H54 (cell line): Measurements from ENCODE around the gene FAM161B.
"Not testable (repeated sequence)": the region's sequence is repeated elsewhere in the genome, so short reads cannot be mapped to it uniquely, and the experiment has no call there.

Experiments used
- DNase-seq: peaks from one replicate; pipeline ENCODE4 v3.0.0; 2011; ENCODE audit warnings: low spot score, mixed read lengths; ENCODE audit not compliant: insufficient read length
- FAIRE-seq: peaks from 3 replicates; lab custom pipeline; 2011; peaks lifted over from hg19 to GRCh38; lab: Jason Lieb, UNC
- POLR2A ChIP-seq: IDR thresholded peaks from 2 replicates; pipeline ENCODE4 v1.6.1; 2011; ENCODE audit warnings: low read depth, mild to moderate bottlenecking, low read length

The FAM161B gene

GRCh38 chr14:73916324-73916723, 33.6 kb downstream of the FAM161B start:
- DNase-seq (no peak), FAIRE-seq (no peak)
- no peak for TF ChIP-seq POLR2A

- TF ChIP-seq POLR2A: no peak
- FAIRE-seq: no peak
- no peak for DNase-seq
Measured at GRCh38 chr14:73913256-73913655, 36.6 kb downstream of the FAM161B start.

- TF ChIP-seq POLR2A: no peak
- FAIRE-seq (no peak), DNase-seq (no peak)
Measured at GRCh38 chr14:73909681-73910080, 40.2 kb downstream of the FAM161B start.

GRCh38 chr14:73903028-73903427, 46.9 kb downstream of the FAM161B start:
- DNase-seq (no peak), FAIRE-seq (no peak)
- TF ChIP-seq POLR2A: no peak

- no peak for FAIRE-seq
Measured at GRCh38 chr14:73896521-73896920, 53.4 kb downstream of the FAM161B start.

GRCh38 chr14:73895939-73896338, 54.0 kb downstream of the FAM161B start:
- FAIRE-seq (no peak), DNase-seq (no peak)
- TF ChIP-seq POLR2A: no peak

More at GRCh38 chr14:73896521-73896920, 53.4 kb downstream of the FAM161B start:
- no peak for TF ChIP-seq POLR2A
- DNase-seq: no peak

- DNase-seq, FAIRE-seq: not testable (repeated sequence)
Measured at GRCh38 chr14:73894180-73894687, 55.7 kb downstream of the FAM161B start.

- DNase-seq (no peak), FAIRE-seq (no peak)
- TF ChIP-seq POLR2A: no peak
Measured at GRCh38 chr14:73889376-73889775, 60.5 kb downstream of the FAM161B start.

- TF ChIP-seq POLR2A: no peak
- FAIRE-seq (no peak), DNase-seq (no peak)
Measured at GRCh38 chr14:73888971-73889370, 60.9 kb downstream of the FAM161B start.

- DNase-seq (no peak), FAIRE-seq (no peak)
- TF ChIP-seq POLR2A: no peak
Measured at GRCh38 chr14:73888460-73888725, 61.5 kb downstream of the FAM161B start.

GRCh38 chr14:73887694-73888459, 62.0 kb downstream of the FAM161B start:
- FAIRE-seq (peak; percentile 48), DNase-seq (no peak)
- TF ChIP-seq POLR2A: no peak

GRCh38 chr14:73887318-73887616, 62.6 kb downstream of the FAM161B start:
- no peak for FAIRE-seq
- no peak for TF ChIP-seq POLR2A
- DNase-seq: no peak

GRCh38 chr14:73886449-73887317, 63.2 kb downstream of the FAM161B start, which contains the start of gene ZNF410:
ZNF410 (plus strand) TSS chr14:73886859; CDS start chr14:73892176, 5,317 bp downstream.
- DNase-seq (peak; percentile 81), FAIRE-seq (peak; percentile 94)
- TF ChIP-seq POLR2A: peak; percentile 47

GRCh38 chr14:73884438-73885190, 65.3 kb downstream of the FAM161B start:
- DNase-seq (no peak), FAIRE-seq (no peak)
- no peak for TF ChIP-seq POLR2A
